ENCODE measurements around the gene FRAS1.

- TF ChIP-seq CTCF (IDR thresholded peaks at IDR 0.05) (no peak), POLR2A (IDR thresholded peaks at IDR 0.05) (no peak)
These were observed 384.6 kb downstream of the FRAS1 start for GRCh38 chr4:78441756-78442155.

Measured in Peyer's patch (tissue), 4 donors.